Measurements from ENCODE around the gene ASB18. TPM values are rescaled to one million over a fixed set of nuclear protein-coding genes. Genes with fewer than 3 reads are reported as not detected.
A peak's percentile ranks its signal among the peaks of the same experiment; 100 is the strongest.

Gene ASB18
- polyA plus RNA-seq, 3 donors = not detected

DNA sequence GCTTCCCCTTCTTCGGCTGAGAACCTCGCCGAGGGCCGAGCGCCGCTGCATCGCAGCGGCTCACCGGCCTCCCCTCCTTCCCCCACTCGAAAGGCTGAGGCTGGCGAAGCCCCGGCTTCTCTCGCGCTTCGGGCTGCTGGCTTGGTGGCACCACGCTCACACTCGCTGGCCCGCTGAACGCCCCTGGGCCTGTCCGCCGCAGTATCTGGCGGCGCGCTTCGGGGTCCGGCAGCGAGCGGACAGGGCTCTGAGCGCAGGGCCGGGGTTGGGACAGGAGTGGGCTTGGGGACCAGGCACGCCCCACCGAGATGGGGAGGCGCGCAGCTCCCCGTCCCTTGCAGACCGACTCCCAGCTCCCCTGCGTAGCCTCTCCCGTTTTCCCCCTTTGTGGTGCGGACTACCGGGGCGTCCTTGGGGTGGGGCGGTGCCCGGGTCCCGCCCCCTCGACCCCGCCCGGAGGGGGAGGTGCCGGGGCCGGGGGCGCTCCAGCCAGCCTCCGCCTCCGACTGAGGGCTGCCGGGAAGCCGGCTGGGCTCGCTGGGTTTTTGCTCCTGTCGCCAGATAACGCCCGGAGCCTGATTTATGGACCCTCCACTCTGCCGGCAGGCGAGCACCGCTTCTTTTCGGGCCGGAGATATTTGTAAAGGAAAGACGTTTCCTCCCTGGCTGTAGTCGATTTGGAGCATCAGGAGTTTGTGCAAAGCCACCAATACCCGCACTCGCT, 99.8 kb downstream of the ASB18 start:
- Mint-ChIP-seq H3K4me1 (peaks cover 8% of the 10 kb centered on the region), H3K36me3 (peaks cover 0 to 2% of the 10 kb centered on the region in 2 donors), H3K27me3 (ENCODE audit: low read depth in 3 of 3) (peaks cover 79 to 94% (median 81%) of the 10 kb centered on the region in 3 donors), H3K27ac (no peak overlapping the region), H3K9me3 (peaks cover 0 to 17% (median 10%) of the 10 kb centered on the region in 7 donors), H3K4me3 (peak overlapping the region in 1 of 2 donors; percentile 88)
- peaks cover 46 to 86% of the 10 kb centered on the region in 2 donors for H3K27me3 ChIP-seq (ENCODE audit: control insufficient read depth in 2 of 2, insufficient read depth in 2 of 2, low read length in 2 of 2)
- no peak overlapping the region for H3K9ac ChIP-seq (ENCODE audit: insufficient read depth, low read length, poor library complexity, severe bottlenecking)
- peaks cover 0 to 25% of the 10 kb centered on the region in 2 donors for H3K9me3 ChIP-seq (replicated peaks in 1 of 2; ENCODE audit: control insufficient read depth in 1 of 2, insufficient read depth in 1 of 2, low read length in 2 of 2)
- H3K79me2 ChIP-seq (ENCODE audit: insufficient read depth, low read length) = no peaks in the 10 kb centered on the region
- no peak overlapping the region for H3K27ac ChIP-seq (ENCODE audit: low read depth in 1 of 2, low read length in 2 of 2)
- intact Hi-C loops (cut with micrococcal nuclease) = no loop called here
- H3K4me3 ChIP-seq (replicated peaks in 1 of 3; ENCODE audit: low read depth in 2 of 3, low read length in 3 of 3) = no peak overlapping the region
- no peak for DNase-seq
- TF ChIP-seq, protein P1, sequence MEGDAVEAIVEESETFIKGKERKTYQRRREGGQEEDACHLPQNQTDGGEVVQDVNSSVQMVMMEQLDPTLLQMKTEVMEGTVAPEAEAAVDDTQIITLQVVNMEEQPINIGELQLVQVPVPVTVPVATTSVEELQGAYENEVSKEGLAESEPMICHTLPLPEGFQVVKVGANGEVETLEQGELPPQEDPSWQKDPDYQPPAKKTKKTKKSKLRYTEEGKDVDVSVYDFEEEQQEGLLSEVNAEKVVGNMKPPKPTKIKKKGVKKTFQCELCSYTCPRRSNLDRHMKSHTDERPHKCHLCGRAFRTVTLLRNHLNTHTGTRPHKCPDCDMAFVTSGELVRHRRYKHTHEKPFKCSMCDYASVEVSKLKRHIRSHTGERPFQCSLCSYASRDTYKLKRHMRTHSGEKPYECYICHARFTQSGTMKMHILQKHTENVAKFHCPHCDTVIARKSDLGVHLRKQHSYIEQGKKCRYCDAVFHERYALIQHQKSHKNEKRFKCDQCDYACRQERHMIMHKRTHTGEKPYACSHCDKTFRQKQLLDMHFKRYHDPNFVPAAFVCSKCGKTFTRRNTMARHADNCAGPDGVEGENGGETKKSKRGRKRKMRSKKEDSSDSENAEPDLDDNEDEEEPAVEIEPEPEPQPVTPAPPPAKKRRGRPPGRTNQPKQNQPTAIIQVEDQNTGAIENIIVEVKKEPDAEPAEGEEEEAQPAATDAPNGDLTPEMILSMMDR (IDR thresholded peaks at IDR 0.05) = no peak
- no peak overlapping the region for H2AFZ ChIP-seq (ENCODE audit: insufficient read depth, low read depth, low read length, poor library complexity, severe bottlenecking)
- no peaks in the 10 kb centered on the region for H3K36me3 ChIP-seq (replicated peaks in 1 of 2; ENCODE audit: control insufficient read depth in 1 of 2, insufficient read depth in 2 of 2, low read length in 2 of 2)
- H3K4me2 ChIP-seq (replicated peaks; ENCODE audit: extremely low read depth, low read length, poor library complexity, severe bottlenecking) = no peak overlapping the region
- no peaks in the 10 kb centered on the region for H4K20me1 ChIP-seq (ENCODE audit: insufficient read depth, low read length)
- under 1% methylated on average over 54 of the region's 67 CpGs for WGBS (ENCODE audit: insufficient coverage)
- no peaks in the 10 kb centered on the region for H3K4me1 ChIP-seq (ENCODE audit: control insufficient read depth in 1 of 2, insufficient read depth in 2 of 2, low read length in 2 of 2)

DNA sequence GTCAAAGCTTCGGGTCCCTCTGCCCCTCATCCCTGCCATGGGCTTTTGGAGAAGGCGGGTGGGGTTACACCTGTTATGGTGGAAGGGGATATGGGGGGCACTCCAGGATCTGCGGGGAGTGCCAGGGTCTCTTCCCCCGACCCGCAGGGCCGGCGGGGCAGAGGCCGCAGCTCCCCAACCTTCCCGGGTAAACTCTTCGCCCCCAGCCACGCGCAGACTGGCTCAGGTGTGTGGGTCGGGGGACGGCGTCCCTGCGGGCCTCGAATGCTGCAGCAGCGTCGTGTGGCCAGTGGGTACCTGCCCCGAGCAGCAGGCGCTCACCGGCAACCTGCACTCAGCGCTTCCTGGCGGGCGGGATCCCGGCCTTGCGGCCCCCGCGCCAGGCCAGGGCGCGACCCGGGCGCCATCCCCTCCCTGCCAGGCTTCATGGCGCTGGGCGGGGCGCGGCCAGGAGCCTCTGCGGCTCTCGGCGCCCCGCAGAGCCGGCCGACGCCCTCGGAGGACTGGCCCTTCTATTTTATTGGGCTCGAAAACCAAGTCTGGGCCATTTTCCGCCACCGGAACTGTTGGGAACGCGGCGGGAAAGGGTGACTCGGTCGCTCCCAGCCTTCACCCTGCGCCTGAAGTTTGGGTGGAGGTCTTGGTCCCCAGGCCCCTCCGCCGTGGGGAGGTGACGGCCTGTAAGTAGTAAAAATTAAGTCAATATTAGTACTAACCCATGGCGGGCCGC, 100.6 kb downstream of the ASB18 start:
- no peak overlapping the region for H3K4me2 ChIP-seq (replicated peaks; ENCODE audit: extremely low read depth, low read length, poor library complexity, severe bottlenecking)
- H3K36me3 ChIP-seq (replicated peaks in 1 of 2; ENCODE audit: control insufficient read depth in 1 of 2, insufficient read depth in 2 of 2, low read length in 2 of 2) = no peaks in the 10 kb centered on the region
- no peak overlapping the region for H3K27ac ChIP-seq (ENCODE audit: low read depth in 1 of 2, low read length in 2 of 2)
- no peaks in the 10 kb centered on the region for H4K20me1 ChIP-seq (ENCODE audit: insufficient read depth, low read length)
- TF ChIP-seq, protein P1 (IDR thresholded peaks at IDR 0.05) = no peak
- H3K27me3 ChIP-seq (ENCODE audit: control insufficient read depth in 2 of 2, insufficient read depth in 2 of 2, low read length in 2 of 2) = peaks cover 39 to 86% of the 10 kb centered on the region in 2 donors
- Mint-ChIP-seq H3K36me3 (no peaks in the 10 kb centered on the region), H3K4me1 (peaks cover 8% of the 10 kb centered on the region), H3K9me3 (peaks cover 0 to 17% (median 4%) of the 10 kb centered on the region in 7 donors), H3K27me3 (ENCODE audit: low read depth in 3 of 3) (peaks cover 80 to 94% (median 82%) of the 10 kb centered on the region in 3 donors), H3K4me3 (peak overlapping the region in 1 of 2 donors; percentile 39), H3K27ac (no peak overlapping the region)
- H3K4me1 ChIP-seq (ENCODE audit: control insufficient read depth in 1 of 2, insufficient read depth in 2 of 2, low read length in 2 of 2) = no peaks in the 10 kb centered on the region
- no peak overlapping the region for H3K9ac ChIP-seq (ENCODE audit: insufficient read depth, low read length, poor library complexity, severe bottlenecking)
- no peak for DNase-seq
- H3K9me3 ChIP-seq (replicated peaks in 1 of 2; ENCODE audit: control insufficient read depth in 1 of 2, insufficient read depth in 1 of 2, low read length in 2 of 2) = peaks cover 4 to 20% of the 10 kb centered on the region in 2 donors
- 4% methylated on average over 55 of the region's 59 CpGs for WGBS (ENCODE audit: insufficient coverage)
- H3K79me2 ChIP-seq (ENCODE audit: insufficient read depth, low read length) = no peaks in the 10 kb centered on the region
- intact Hi-C loops (cut with micrococcal nuclease) = no loop called here
- no peak overlapping the region for H3K4me3 ChIP-seq (replicated peaks in 1 of 3; ENCODE audit: low read depth in 2 of 3, low read length in 3 of 3)
- H2AFZ ChIP-seq (ENCODE audit: insufficient read depth, low read depth, low read length, poor library complexity, severe bottlenecking) = no peak overlapping the region
